HG02884 (cell line): Measurements from ENCODE around the gene FAM131B.

Experiments used
- ATAC-seq: cut with Tn5 transposase; IDR thresholded peaks from one replicate; pipeline ENCODE4 v1.9.1; 2021; ENCODE audit warnings: mild to moderate bottlenecking, moderate library complexity; ENCODE audit not compliant: unreplicated experiment

Gene FAM131B

GRCh38 chr7:143360788-143361551 lies 1.5 kb downstream of the FAM131B start:
- no peak for ATAC-seq

GRCh38 chr7:143359771-143360353 lies 2.7 kb downstream of the FAM131B start:
- ATAC-seq, result no peak

GRCh38 chr7:143358626-143359025 lies 3.9 kb downstream of the FAM131B start:
- no peak for ATAC-seq

GRCh38 chr7:143356414-143357050 lies 6.0 kb downstream of the FAM131B start:
- no peak for ATAC-seq

- no peak for ATAC-seq
Observed at GRCh38 chr7:143355450-143356385, 6.8 kb downstream of the FAM131B start.

GRCh38 chr7:143354965-143355364 lies 7.5 kb downstream of the FAM131B start:
- no peak for ATAC-seq

GRCh38 chr7:143354376-143354775 lies 8.1 kb downstream of the FAM131B start:
- ATAC-seq, result no peak

- ATAC-seq, result no peak
Observed at GRCh38 chr7:143352531-143353002, 9.9 kb downstream of the FAM131B start.

GRCh38 chr7:143351574-143351973 lies 10.9 kb downstream of the FAM131B start:
- ATAC-seq, result no peak

- no peak for ATAC-seq
Observed at GRCh38 chr7:143351060-143351459, 11.5 kb downstream of the FAM131B start.

GRCh38 chr7:143347950-143348349 lies 14.6 kb downstream of the FAM131B start:
- ATAC-seq, result no peak

- ATAC-seq, result no peak
Observed at GRCh38 chr7:143346018-143346417, 16.5 kb downstream of the FAM131B start.

- ATAC-seq, result peak; percentile 81
Observed at GRCh38 chr7:143345428-143345900, 17.0 kb downstream of the FAM131B start.

- no peak for ATAC-seq
Observed at GRCh38 chr7:143343596-143343995, 18.9 kb downstream of the FAM131B start.

- ATAC-seq, result no peak
Observed at GRCh38 chr7:143341842-143342241, 20.7 kb downstream of the FAM131B start.

- ATAC-seq, result no peak
Observed at GRCh38 chr7:143337216-143337615, 25.3 kb downstream of the FAM131B start.

- ATAC-seq, result no peak
Observed at GRCh38 chr7:143334244-143334643, 28.3 kb downstream of the FAM131B start.

- no peak for ATAC-seq
Observed at GRCh38 chr7:143331179-143331801, 31.2 kb downstream of the FAM131B start.

- ATAC-seq, result no peak
Observed at GRCh38 chr7:143329471-143330170, 32.9 kb downstream of the FAM131B start.

- peak; percentile 64 for ATAC-seq
Observed at GRCh38 chr7:143327903-143328302, 34.6 kb downstream of the FAM131B start.
